Skeletal muscle tissue (tissue), 4 donors: ENCODE results near the gene SVIL. TPM values are rescaled to one million over a fixed set of nuclear protein-coding genes. Genes with fewer than 3 reads are reported as not detected.
"Not testable (repeated sequence)": the region's sequence is repeated elsewhere in the genome, so short reads cannot be mapped to it uniquely, and the experiment has no call there.

Experiments
- H3K27ac ChIP-seq: one replicate; pipeline ENCODE4 v1.7.0; 2013; ENCODE audit warnings: mild to moderate bottlenecking, low read depth, low read length, inconsistent platforms
- H3K27me3 ChIP-seq, 3 donors: one replicate each; pipeline ENCODE4 v1.7.0; 2013; ENCODE audit warnings: low read length in 3 of 3; ENCODE audit not compliant: control insufficient read depth in 3 of 3, insufficient read depth in 3 of 3
- H3K36me3 ChIP-seq, 3 donors: one replicate each; pipeline ENCODE4 v1.7.0; 2013; ENCODE audit warnings: low read length in 3 of 3; ENCODE audit not compliant: control insufficient read depth in 3 of 3, insufficient read depth in 3 of 3
- H3K4me1 ChIP-seq, 3 donors: one replicate each; pipeline ENCODE4 v1.7.0; 2013; ENCODE audit warnings: low read length in 3 of 3, mild to moderate bottlenecking in 3 of 3; ENCODE audit not compliant: control insufficient read depth in 3 of 3, insufficient read depth in 3 of 3
- H3K4me3 ChIP-seq, 3 donors: one replicate each; pipeline ENCODE4 v1.7.0; 2013; ENCODE audit warnings: low read length in 3 of 3
- H3K9ac ChIP-seq, 3 donors: one replicate each; pipeline ENCODE4 v1.7.0; 2013; ENCODE audit warnings: low read length in 3 of 3, mild to moderate bottlenecking in 3 of 3, moderate library complexity in 2 of 3, low read depth in 1 of 3
- H3K9me3 ChIP-seq, 3 donors: one replicate each; pipeline ENCODE4 v1.7.0; 2013; ENCODE audit warnings: low read length in 3 of 3; ENCODE audit not compliant: control insufficient read depth in 3 of 3
- total RNA-seq: library from RNA; depleted of rRNA; stranded (reverse); fragments of >200 nt; gene quantifications from one replicate; pipeline ENCODE4 v1.2.3, GENCODE V29; 2014
- donor health status: Osteomylitis.

Gene SVIL
- total RNA-seq, 1 donor from 2014 or later: 153 TPM

DNA sequence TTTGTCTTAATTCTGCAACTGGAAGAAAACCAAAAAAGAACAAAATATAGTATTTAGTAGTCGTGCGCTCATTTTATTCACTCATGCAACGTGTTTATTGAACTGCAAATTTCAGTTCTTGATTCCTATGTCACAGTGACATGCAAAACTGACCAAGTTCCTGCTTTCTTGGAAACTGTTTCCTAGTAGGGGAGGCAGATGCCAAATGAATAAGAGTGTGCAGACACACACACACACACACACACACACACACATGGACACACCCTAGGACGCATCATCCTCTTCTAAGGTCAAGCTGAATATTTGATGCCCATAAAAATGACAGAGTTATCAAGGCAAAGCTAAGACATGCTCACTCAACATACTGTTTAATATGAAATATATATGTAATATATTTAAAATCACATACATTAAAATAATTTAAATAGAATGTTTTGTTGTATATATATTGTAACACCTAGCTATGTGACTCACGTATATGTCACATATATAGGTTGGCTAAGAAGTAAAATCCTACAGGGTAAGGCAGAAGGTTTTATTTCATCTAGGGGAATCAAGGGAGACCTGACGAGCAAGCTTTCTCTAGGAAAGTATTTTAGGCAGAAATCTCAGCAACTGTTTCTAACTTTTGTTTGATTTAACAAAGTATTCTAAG lies 79.6 kb downstream of the SVIL start:
- H3K9me3 ChIP-seq: no peaks in the 10 kb centered on the region
- H3K27ac ChIP-seq: peak overlapping the region; percentile 32
- H3K4me3 ChIP-seq: no peak overlapping the region
- no peak overlapping the region for H3K9ac ChIP-seq
- peaks cover 32 to 43% (median 33%) of the 10 kb centered on the region in 3 donors for H3K36me3 ChIP-seq
- peaks cover 11 to 36% (median 13%) of the 10 kb centered on the region in 3 donors for H3K4me1 ChIP-seq
- no peaks in the 10 kb centered on the region for H3K27me3 ChIP-seq

DNA sequence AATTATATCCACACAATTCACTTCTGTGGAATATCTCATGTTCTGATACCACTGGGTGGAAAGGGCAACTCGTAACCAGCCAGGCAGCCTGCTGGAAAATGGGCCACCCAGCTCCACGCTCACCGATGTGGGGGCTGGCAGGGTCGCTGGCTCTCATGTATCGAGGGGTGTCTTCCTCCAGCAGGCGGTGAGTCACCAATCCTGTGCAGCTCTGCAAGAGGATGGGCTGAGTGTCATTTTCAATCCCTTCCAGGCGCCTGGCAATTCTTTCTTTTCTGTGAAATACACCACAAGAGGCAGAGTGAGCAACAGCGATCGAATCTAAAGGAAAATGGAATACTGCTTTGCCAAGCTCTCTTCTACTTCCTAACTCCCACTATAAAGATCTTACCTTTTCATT lies 80.1 kb downstream of the SVIL start:
- H3K4me1 ChIP-seq: peaks cover 5 to 31% (median 9%) of the 10 kb centered on the region in 3 donors
- H3K36me3 ChIP-seq: peaks cover 36 to 47% (median 36%) of the 10 kb centered on the region in 3 donors
- no peak overlapping the region for H3K4me3 ChIP-seq
- no peaks in the 10 kb centered on the region for H3K9me3 ChIP-seq
- no peak overlapping the region for H3K27ac ChIP-seq
- H3K27me3 ChIP-seq: no peaks in the 10 kb centered on the region
- H3K9ac ChIP-seq: no peak overlapping the region

DNA sequence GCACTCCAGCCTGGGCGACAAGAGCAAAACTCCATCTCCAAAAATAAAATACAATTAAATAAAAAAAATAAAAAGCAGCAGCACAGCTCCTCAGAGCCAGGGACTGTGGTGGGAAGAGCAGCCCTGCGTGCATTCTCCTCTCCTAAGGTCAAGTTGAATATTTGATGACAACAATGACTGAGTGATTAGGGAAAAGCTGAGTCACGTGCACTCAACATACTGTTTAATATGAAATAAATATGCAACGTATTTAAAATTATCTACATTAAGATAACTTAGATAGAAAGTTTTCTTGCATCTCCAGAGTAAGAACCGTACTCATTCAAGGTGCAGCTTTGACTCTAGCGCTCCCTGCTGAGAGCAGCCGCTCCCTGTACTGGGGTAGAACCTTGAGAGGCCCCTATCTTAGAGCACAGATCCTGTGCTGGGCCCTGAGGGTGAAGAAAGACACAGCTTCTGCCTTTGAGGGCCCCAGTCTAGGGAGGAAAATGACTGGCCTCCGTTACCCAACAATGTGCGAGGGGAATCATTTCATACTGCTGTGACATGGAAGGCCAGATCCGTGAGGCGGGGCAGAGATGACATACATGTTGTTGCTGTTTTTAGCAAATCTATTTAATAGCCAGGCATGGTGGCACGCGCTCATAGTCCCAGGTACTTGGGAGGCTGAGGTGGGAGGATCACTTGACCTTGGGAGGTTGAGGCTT lies 81.1 kb downstream of the SVIL start:
- Histone ChIP-seq H3K36me3 (peaks cover 36 to 47% (median 37%) of the 10 kb centered on the region in 3 donors), H3K9me3 (no peaks in the 10 kb centered on the region), H3K4me1 (peaks cover 3 to 29% (median 9%) of the 10 kb centered on the region in 3 donors), H3K27me3 (no peaks in the 10 kb centered on the region), H3K27ac (peak overlapping the region; percentile 65), H3K4me3 (no peak overlapping the region), H3K9ac (no peak overlapping the region)

DNA sequence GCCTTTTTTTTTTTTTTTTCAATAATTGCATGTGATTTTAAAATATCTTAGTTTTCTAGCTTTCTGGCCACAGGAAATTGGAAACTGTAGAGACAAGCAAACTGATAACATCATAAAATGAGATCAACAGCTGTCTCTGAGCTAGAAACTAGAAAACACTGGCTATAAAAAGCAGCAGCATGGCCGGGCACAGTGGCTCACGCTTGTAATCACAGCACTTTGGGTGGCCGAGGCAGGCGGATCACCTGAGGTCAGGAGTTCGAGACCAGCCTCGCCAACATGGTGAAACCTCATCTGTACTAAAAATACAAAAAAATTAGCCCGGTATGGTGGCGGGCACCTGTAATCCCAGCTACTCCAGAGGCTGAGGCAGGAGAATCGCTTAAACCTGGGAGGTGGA lies 81.7 kb downstream of the SVIL start:
- H3K4me1 ChIP-seq: peaks cover 6 to 35% (median 15%) of the 10 kb centered on the region in 3 donors
- H3K27me3 ChIP-seq, H3K4me3 ChIP-seq, H3K9ac ChIP-seq, H3K9me3 ChIP-seq: not testable (repeated sequence)
- H3K36me3 ChIP-seq: peaks cover 36 to 50% (median 41%) of the 10 kb centered on the region in 3 donors
- H3K27ac ChIP-seq: peak overlapping the region; percentile 5

DNA sequence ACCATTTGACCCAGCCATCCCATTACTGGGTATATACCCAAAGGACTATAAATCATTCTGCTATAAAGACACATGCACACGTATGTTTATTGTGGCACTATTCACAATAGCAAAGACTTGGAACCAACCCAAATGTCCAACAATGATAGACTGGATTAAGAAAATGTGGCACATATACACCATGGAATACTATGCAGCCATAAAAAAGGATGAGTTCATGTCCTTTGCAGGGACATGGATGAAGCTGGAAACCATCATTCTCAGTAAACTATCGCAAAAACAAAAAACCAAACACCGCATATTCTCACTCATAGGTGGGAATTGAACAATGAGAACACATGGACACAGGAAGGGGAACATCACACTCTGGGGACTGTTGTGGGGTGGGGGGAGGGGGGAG lies 85.3 kb downstream of the SVIL start:
- H3K9me3 ChIP-seq, H3K9ac ChIP-seq, H3K27me3 ChIP-seq, H3K4me3 ChIP-seq, H3K27ac ChIP-seq: not testable (repeated sequence)
- H3K36me3 ChIP-seq: peaks cover 33 to 43% (median 41%) of the 10 kb centered on the region in 3 donors
- peaks cover 9 to 33% (median 21%) of the 10 kb centered on the region in 3 donors for H3K4me1 ChIP-seq

DNA sequence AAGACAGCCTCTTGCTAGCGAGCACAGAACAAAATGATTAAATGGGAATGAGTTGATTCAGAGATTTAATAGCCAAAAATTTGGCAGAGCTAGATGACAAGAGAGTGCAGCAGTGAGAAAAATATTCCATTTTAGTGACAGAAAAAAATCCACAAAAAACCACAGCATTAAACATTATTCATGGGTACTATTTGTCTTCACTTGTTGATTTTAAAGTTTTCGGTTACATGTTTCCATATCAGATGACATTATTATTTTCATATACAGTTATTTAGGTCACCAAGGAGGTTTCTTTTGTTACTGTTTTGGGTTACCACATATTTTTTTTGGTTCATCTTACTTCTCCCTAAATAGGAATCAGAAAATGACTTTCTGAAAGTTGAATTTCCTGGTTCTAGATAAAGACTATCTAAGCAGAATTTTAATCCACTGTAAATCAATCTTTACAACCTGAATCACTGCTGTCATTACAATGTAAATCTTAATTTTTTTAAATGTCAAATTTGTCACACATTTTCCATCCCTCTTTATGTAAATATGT lies 87.9 kb downstream of the SVIL start:
- Histone ChIP-seq H3K9me3 (no peaks in the 10 kb centered on the region), H3K4me1 (peaks cover 31 to 52% (median 44%) of the 10 kb centered on the region in 3 donors), H3K27me3 (no peaks in the 10 kb centered on the region), H3K4me3 (no peak overlapping the region), H3K27ac (no peak overlapping the region), H3K36me3 (peaks cover 19 to 29% (median 23%) of the 10 kb centered on the region in 3 donors), H3K9ac (no peak overlapping the region)

DNA sequence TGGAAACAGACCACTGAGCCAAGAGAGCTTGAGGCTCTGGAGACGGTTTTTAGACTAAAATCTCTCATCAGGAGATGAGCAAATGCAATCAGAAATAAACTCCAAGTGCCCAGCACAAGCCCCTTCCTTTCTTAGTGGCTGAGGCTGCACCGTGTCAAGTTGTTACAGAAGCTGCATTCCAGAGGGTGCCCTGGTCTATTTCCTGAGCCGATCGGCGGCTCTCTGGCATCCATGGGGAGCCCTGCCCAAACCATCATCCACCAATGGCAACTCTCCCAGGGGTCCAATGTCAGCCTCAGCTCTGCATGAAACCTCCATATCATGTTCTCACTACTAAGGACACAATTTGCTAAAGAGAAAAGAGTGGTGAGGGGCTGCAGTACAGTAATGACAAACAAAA lies 89.6 kb downstream of the SVIL start:
- H3K27me3 ChIP-seq: no peaks in the 10 kb centered on the region
- H3K4me3 ChIP-seq: no peak overlapping the region
- peaks cover 5 to 19% (median 12%) of the 10 kb centered on the region in 3 donors for H3K36me3 ChIP-seq
- no peaks in the 10 kb centered on the region for H3K9me3 ChIP-seq
- peaks cover 37 to 60% (median 57%) of the 10 kb centered on the region in 3 donors for H3K4me1 ChIP-seq
- no peak overlapping the region for H3K9ac ChIP-seq
- H3K27ac ChIP-seq: no peak overlapping the region

DNA sequence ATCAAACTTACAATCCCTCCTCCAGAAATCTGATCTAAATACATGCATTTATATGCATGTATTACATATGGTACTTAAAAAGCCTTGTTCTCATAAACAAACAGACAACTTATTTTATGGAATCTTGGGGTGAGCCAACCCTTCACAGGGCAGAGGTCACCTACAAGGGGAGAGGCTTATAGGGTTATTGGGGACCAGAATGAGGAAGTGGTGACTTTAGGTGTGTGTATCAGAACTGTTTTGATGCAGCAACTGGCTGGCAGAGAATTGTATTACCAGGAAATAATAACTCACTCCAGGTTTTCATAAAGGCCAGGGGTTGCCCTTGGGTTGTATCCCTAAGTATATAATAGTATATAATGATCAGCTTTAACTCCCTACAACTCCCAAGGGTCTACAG lies 91.1 kb downstream of the SVIL start:
- Histone ChIP-seq H3K27ac (no peak overlapping the region), H3K36me3 (peaks cover 3 to 21% (median 9%) of the 10 kb centered on the region in 3 donors), H3K9me3 (no peaks in the 10 kb centered on the region), H3K4me1 (peaks cover 47 to 70% (median 65%) of the 10 kb centered on the region in 3 donors), H3K4me3 (no peak overlapping the region), H3K27me3 (no peaks in the 10 kb centered on the region), H3K9ac (no peak overlapping the region)

DNA sequence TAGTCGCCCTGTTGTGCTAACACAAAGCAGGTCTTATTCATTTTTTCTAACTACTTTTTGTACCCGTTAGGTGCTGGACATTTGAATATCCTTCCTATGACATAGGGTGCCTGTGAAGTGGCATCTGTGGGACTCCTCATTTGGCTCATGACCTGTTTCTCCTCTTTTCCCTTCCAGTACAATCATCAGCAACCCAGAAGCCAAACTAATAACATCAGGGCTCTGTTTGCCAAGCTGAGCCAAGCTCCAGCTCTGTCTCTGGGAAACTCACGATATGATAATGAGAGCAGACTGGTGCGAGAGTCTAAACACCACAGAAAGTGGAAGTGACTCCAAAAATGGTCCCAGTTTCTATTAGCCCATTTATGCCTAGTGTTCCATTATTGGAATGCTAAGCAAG lies 92.0 kb downstream of the SVIL start:
- Histone ChIP-seq H3K9ac (no peak overlapping the region), H3K4me1 (peaks cover 53 to 70% (median 65%) of the 10 kb centered on the region in 3 donors), H3K27ac (no peak overlapping the region), H3K9me3 (no peaks in the 10 kb centered on the region), H3K36me3 (peaks cover 3 to 17% (median 6%) of the 10 kb centered on the region in 3 donors), H3K4me3 (no peak overlapping the region), H3K27me3 (no peaks in the 10 kb centered on the region)
